SK-N-MC (cell line): ENCODE data around the gene MBD3.

Experiments
- DNase-seq: peaks from one replicate; pipeline ENCODE4 v3.0.0-alpha.2; 2011; ENCODE audit warnings: low read depth, low spot score
- H3K27ac ChIP-seq: fragments of 200-600 bp; sonication (generic); 2 replicates; pipeline ENCODE4 v1.5.1; 2016; ENCODE audit warnings: mixed run types
- H3K36me3 ChIP-seq: fragments of 200-600 bp; sonication (generic); 2 replicates; pipeline ENCODE4 v1.6.1; 2017; ENCODE audit warnings: antibody characterized with exemption, low read length, mixed read lengths; ENCODE audit not compliant: insufficient read depth
- H3K4me3 ChIP-seq: fragments of 200-600 bp; sonication (generic); 2 replicates; pipeline ENCODE4 v1.5.1; 2016
- H3K9ac ChIP-seq: fragments of 200-600 bp; sonication (generic); 2 replicates; pipeline ENCODE4 v1.8.0; 2017; ENCODE audit warnings: mixed run types, mixed read lengths; ENCODE audit not compliant: insufficient read length
- H3K9me3 ChIP-seq: fragments of 200-600 bp; sonication (generic); 2 replicates; pipeline ENCODE4 v1.6.1; 2017; ENCODE audit warnings: low read depth, mild to moderate bottlenecking, antibody characterized with exemption, low read length, moderate library complexity, mixed read lengths
- EZH2 ChIP-seq: fragments of 200-600 bp; sonication (generic); IDR thresholded peaks from one replicate; pipeline ENCODE4 v1.6.1; 2017; ENCODE audit warnings: antibody characterized with exemption
- FOXP2 ChIP-seq: optimal IDR thresholded peaks from 2 replicates; pipeline ENCODE3; 2011; ENCODE audit warnings: mild to moderate bottlenecking, moderate library complexity; ENCODE audit not compliant: insufficient read depth; ENCODE audit errors: extremely low read length, control extremely low read depth
- POLR2AphosphoS5 ChIP-seq: IDR thresholded peaks from 2 replicates; pipeline ENCODE4 v1.6.1; 2012; ENCODE audit warnings: mild to moderate bottlenecking, low read depth, low read length, borderline replicate concordance

The MBD3 gene

DNA sequence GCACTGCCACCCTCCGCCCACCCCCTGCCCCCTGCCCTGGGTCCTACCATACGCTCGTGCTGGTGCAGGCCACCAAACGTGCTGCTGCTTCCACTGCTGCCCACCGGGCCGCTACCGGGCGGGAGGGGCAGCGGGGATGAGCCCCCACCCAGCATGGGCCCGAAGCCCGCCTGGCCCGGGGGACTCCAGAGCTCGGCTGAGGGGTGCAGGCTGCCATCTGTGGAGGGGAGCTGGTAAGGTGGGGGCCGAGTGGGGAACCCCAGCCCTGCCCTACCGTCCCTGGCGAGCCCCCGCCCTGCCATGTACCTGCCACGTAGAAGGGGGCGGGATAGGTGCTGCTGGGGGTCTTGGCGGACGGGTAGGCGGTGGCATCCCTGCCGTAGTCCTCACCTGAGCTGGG lies 29.3 kb upstream of the MBD3 start:
- H3K9me3 ChIP-seq: no peaks in the 10 kb centered on the region
- peaks cover 81% of the 10 kb centered on the region for H3K36me3 ChIP-seq
- no peak for DNase-seq
- no peak overlapping the region for H3K27ac ChIP-seq
- no peak overlapping the region for H3K4me3 ChIP-seq
- no peak overlapping the region for H3K9ac ChIP-seq
- TF ChIP-seq POLR2AphosphoS5 (no peak), EZH2 (no peak), FOXP2 (no peak)

DNA sequence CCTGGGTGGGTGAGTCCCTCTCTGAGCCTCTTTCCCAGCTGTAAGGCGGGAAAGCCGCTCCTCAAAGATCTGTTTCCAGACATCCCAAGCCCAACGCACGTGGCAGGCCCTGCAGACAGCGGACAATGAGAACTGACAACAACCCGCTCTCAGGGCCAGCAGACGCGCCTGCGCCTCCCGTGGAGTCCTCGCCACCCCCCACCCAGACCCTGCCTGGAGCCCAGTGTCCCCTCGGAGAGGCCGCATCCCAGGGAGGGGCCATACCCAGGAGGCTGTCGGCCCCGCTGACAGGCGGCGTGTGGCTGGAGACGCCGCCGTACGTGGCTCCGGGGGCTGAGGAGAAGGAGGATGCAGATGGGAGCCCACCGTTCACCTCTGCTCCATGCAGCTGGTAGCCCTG lies 28.9 kb upstream of the MBD3 start:
- H3K27ac ChIP-seq: no peak overlapping the region
- H3K9ac ChIP-seq: no peak overlapping the region
- TF ChIP-seq EZH2: no peak
- TF ChIP-seq POLR2AphosphoS5: no peak
- TF ChIP-seq FOXP2: no peak
- H3K36me3 ChIP-seq: peaks cover 82% of the 10 kb centered on the region
- H3K4me3 ChIP-seq: no peak overlapping the region
- no peak for DNase-seq
- H3K9me3 ChIP-seq: no peaks in the 10 kb centered on the region

DNA sequence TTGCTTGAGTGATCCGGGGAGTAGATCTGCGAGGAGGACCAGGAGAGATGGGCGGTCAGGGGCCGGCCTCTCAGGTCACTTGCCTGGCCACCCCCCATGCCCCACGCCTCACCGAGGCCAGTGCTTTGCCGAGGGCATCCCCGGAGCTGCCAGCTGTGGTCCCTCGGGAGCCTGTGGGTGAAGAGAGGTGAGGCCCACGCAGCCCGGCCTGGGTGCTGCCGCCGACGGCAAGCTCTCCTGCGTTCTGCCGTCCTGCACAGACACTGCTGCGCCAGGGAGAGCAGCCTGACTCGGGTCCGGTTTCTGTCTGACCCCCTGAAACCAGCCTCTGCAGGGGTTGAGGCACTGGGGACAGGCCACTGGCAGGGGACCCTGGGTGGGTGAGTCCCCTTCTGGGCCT lies 28.4 kb upstream of the MBD3 start:
- TF ChIP-seq EZH2 (no peak), FOXP2 (no peak), POLR2AphosphoS5 (no peak)
- H3K9me3 ChIP-seq: no peaks in the 10 kb centered on the region
- peaks cover 82% of the 10 kb centered on the region for H3K36me3 ChIP-seq

DNA sequence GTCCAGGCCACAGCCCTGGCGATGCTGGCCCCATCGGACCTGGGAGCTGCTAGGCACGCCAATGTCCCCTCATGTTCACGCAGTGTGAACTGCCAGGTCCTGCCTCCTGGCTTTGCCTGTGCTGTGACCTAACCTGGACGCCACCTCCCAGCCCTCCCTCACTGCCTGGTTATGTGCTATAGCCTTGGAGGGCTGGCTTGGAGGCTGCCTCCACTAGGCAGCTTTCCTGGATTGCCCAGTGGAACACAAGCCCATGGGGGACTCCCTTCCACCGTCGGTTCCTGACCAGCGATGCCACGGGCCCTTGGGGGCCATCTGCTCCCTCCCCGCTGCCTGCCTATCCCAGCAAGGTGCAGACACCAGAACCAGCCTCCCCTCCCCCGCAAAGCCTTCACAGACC lies 27.8 kb upstream of the MBD3 start:
- H3K9me3 ChIP-seq: no peaks in the 10 kb centered on the region
- no peak for TF ChIP-seq EZH2
- no peak; the same call in 1 of the 2 replicates for TF ChIP-seq POLR2AphosphoS5
- DNase-seq: no peak
- no peak overlapping the region for H3K27ac ChIP-seq
- peaks cover 84% of the 10 kb centered on the region for H3K36me3 ChIP-seq
- H3K9ac ChIP-seq: no peak overlapping the region
- H3K4me3 ChIP-seq: no peak overlapping the region

More for the DNA sequence above, 28.4 kb upstream of the MBD3 start:
- no peak for DNase-seq
- Histone ChIP-seq H3K27ac (no peak overlapping the region), H3K9ac (no peak overlapping the region), H3K4me3 (no peak overlapping the region)

DNA sequence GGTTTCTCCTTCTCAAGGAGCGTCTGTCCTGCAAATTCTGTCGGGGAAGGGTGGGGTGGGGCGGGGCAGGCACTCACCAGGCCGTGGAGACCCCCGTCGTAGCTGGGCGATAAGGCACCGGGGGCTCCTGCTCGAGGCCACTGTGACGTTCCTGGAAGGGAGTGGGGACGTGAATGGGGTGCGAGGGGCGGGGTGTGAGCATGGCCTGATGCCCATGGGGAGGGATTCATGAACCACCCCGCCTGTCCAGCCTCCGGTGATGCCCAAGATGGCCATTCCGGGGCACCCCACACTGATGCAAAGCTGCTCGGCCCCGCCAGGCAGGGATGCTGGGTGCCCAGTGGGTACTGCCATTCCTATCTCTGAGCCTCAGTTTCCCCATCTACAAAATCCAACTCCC lies 27.0 kb upstream of the MBD3 start:
- Histone ChIP-seq H3K27ac (no peak overlapping the region), H3K4me3 (no peak overlapping the region), H3K9ac (no peak overlapping the region), H3K9me3 (no peaks in the 10 kb centered on the region), H3K36me3 (peaks cover 86% of the 10 kb centered on the region)
- no peak for TF ChIP-seq FOXP2
- no peak for TF ChIP-seq EZH2
- peak; percentile 1; the same call in 1 of the 2 replicates for TF ChIP-seq POLR2AphosphoS5
- DNase-seq: no peak

DNA sequence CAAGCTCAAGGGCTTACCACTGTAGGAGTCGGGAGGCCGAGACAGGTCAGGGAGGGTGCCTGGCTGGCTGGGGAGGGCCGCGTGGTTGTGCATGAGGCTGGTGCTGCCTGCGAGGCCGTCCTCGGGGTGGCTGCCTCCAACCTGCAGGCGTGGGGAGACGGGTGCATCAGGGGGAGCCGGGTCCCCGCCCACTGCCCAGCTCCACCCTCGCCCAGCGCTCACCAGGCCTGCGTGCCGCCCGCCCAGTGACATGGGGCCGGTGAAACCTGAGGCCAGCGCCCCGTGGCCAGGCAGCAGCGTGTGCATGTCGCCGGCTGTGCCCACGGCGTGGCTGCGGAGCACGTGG lies 26.4 kb upstream of the MBD3 start:
- H3K9me3 ChIP-seq: no peaks in the 10 kb centered on the region
- TF ChIP-seq POLR2AphosphoS5: peak; percentile 7; the same call in 1 of the 2 replicates
- no peak for TF ChIP-seq FOXP2
- TF ChIP-seq EZH2: no peak
- no peak overlapping the region for H3K9ac ChIP-seq
- no peak for DNase-seq
- H3K27ac ChIP-seq: no peak overlapping the region
- H3K36me3 ChIP-seq: peaks cover 86% of the 10 kb centered on the region
- no peak overlapping the region for H3K4me3 ChIP-seq

DNA sequence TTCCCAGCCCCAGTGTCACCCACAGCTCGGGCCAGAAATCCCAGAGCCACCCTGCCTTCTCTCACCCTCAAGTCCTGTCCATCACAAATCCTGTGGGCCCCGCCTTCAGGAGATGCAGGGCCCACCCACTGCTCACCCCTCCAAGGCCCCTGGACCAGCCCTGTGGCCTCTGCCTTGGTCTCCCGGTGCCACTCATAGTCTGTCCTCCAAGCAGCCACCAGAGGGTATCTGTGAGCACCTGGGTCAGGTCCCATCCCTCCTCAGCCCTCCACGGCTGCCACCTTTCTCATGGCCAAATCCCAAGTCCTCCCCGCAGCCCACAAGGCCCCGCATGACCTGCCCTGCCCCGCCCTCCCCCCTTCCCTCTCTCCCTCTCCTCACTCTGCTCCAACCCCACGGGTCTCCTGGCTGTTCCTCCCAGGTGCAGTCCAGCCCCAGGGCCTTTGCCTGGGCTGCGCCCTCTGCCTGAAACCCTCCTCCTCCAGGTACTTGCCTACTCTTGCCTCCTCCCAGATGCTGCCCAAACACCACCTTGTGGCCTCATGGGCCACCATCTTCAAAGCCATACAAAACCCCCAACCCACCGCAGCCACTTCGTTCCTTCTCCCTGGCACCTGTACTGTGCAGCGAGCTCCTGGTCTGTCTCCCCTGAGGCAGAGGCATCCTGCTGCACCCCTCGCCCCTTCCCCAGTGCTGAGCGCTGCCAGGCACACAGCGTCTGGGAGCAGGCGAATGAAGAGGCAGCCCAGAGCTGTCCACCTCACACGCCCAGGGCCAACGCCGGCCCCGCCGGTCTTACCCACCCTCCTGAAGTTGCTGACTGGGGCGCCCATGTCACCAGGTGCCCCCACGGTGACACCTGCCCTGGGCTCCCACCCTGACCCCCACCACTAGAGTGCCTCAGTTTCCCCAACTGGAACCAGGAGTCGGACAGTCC lies 25.8 kb upstream of the MBD3 start:
- H3K9ac ChIP-seq: no peak overlapping the region
- H3K27ac ChIP-seq: no peak overlapping the region
- no peak overlapping the region for H3K4me3 ChIP-seq
- peaks cover 87% of the 10 kb centered on the region for H3K36me3 ChIP-seq
- no peak for TF ChIP-seq POLR2AphosphoS5
- TF ChIP-seq FOXP2: no peak
- no peak for TF ChIP-seq EZH2
- DNase-seq: no peak
- no peaks in the 10 kb centered on the region for H3K9me3 ChIP-seq

DNA sequence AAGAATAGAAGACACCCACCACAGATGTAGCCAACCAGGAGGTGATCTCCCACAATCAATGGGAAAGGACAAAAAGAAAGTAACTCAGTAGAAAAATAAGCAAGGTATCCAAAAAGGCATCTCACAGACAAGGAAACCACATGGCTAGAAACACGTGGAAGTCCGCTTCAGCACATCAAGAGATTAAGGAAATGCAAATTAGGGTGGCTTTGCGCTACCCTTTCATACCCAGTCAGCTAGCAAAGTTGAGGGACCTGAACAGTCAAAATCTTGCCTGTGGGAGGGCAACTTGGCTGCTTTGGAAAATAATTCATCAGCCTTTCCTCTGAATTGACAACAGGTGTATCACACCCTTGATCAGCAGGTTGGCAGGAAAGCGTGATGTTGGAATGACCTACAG lies 24.2 kb upstream of the MBD3 start:
- Histone ChIP-seq H3K27ac (peak overlapping the region; percentile 60), H3K36me3 (peaks cover 93% of the 10 kb centered on the region), H3K9ac (no peak overlapping the region), H3K4me3 (no peak overlapping the region), H3K9me3 (no peaks in the 10 kb centered on the region)
- no peak for TF ChIP-seq EZH2
- no peak for TF ChIP-seq FOXP2
- TF ChIP-seq POLR2AphosphoS5: no peak
- DNase-seq: no peak

DNA sequence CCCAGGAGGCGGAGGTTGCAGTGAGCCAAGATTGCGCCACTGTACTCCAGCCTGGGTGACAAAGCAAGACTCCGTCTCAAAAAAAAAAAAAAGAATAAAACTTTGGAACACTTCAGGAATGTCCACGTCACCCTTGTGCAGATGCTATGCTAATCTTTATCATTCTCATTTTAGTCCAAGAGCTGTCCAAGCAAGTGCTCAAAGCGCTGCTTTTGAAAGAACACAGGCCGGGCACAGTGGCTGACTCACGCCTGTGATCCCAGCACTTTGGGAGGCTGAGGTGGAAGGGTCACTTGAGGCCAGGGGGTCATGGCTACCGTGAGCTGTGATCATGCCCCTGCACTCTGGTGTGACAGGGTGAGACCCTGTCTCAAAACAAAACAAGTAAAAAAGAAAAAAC lies 23.7 kb upstream of the MBD3 start:
- Histone ChIP-seq H3K27ac (peak overlapping the region; percentile 60), H3K9ac (no peak overlapping the region), H3K9me3 (no peaks in the 10 kb centered on the region), H3K4me3 (no peak overlapping the region), H3K36me3 (peaks cover 92% of the 10 kb centered on the region)
- TF ChIP-seq FOXP2: no peak
- no peak for TF ChIP-seq EZH2
- no peak for TF ChIP-seq POLR2AphosphoS5
- no peak for DNase-seq
